HUES64 (cell line): ENCODE measurements around the gene SSR4.

Experiments
- H3K27ac ChIP-seq: 2 replicates; pipeline ENCODE4 v1.7.0; 2013; ENCODE audit warnings: low read depth, low read length, inconsistent platforms
- H3K27me3 ChIP-seq: 2 replicates; pipeline ENCODE4 v1.6.1; 2013; ENCODE audit warnings: mild to moderate bottlenecking, low read length; ENCODE audit not compliant: insufficient read depth
- H3K36me3 ChIP-seq: 2 replicates; pipeline ENCODE4 v1.6.1; 2013; ENCODE audit warnings: mild to moderate bottlenecking, low read length; ENCODE audit not compliant: insufficient read depth
- H3K4me1 ChIP-seq: 2 replicates; pipeline ENCODE4 v1.6.1; 2013; ENCODE audit warnings: mild to moderate bottlenecking, low read length, moderate library complexity; ENCODE audit not compliant: insufficient read depth
- H3K4me3 ChIP-seq: 2 replicates; pipeline ENCODE4 v1.5.1; 2013; ENCODE audit warnings: mild to moderate bottlenecking, low read length, moderate library complexity
- H3K9ac ChIP-seq: 2 replicates; pipeline ENCODE4 v1.6.1; 2013; ENCODE audit warnings: mild to moderate bottlenecking, low read depth, low read length
- H3K9me3 ChIP-seq: 2 replicates; pipeline ENCODE4 v1.6.1; 2013; ENCODE audit warnings: low read depth, low read length; ENCODE audit not compliant: insufficient read depth
- WGBS: fragments of 150-250, 120-280 bp; methylation state at CpG from one replicate; pipeline ENCODE4 v1.1.7; 2013; ENCODE audit warnings: missing lambda C conversion rate; 5-methylcytosine and 5-hydroxymethylcytosine counted together

SSR4 gene

GRCh38 chrX:153770601-153771414, 23.7 kb upstream of the SSR4 start:
- no peak overlapping the region for H3K9ac ChIP-seq
- H3K9me3 ChIP-seq, result no peaks in the 10 kb centered on the region
- no peaks in the 10 kb centered on the region for H3K36me3 ChIP-seq
- no peak overlapping the region for H3K27ac ChIP-seq
- H3K4me3 ChIP-seq, result no peak overlapping the region
- no peaks in the 10 kb centered on the region for H3K27me3 ChIP-seq
- WGBS, result 92% methylated on average over 18 of the region's 18 CpGs
- peaks cover 4% of the 10 kb centered on the region; the same call in 1 of the 2 replicates for H3K4me1 ChIP-seq

GRCh38 chrX:153771415-153772315, 22.8 kb upstream of the SSR4 start:
- Histone ChIP-seq H3K36me3 (no peaks in the 10 kb centered on the region), H3K9me3 (no peaks in the 10 kb centered on the region), H3K4me1 (no peaks in the 10 kb centered on the region), H3K27me3 (no peaks in the 10 kb centered on the region), H3K4me3 (no peak overlapping the region), H3K27ac (no peak overlapping the region), H3K9ac (no peak overlapping the region)
- WGBS, result 90% methylated on average over 37 of the region's 37 CpGs

- Histone ChIP-seq H3K9me3 (no peaks in the 10 kb centered on the region), H3K27ac (no peak overlapping the region), H3K9ac (no peak overlapping the region), H3K36me3 (no peaks in the 10 kb centered on the region), H3K27me3 (no peaks in the 10 kb centered on the region), H3K4me1 (no peaks in the 10 kb centered on the region), H3K4me3 (no peak overlapping the region)
- 88% methylated on average over 20 of the region's 21 CpGs for WGBS
These were observed 21.9 kb upstream of the SSR4 start for GRCh38 chrX:153772316-153773217.

GRCh38 chrX:153773218-153773611, 21.3 kb upstream of the SSR4 start:
- Histone ChIP-seq H3K4me3 (no peak overlapping the region), H3K27ac (no peak overlapping the region), H3K9ac (no peak overlapping the region), H3K36me3 (no peaks in the 10 kb centered on the region), H3K4me1 (no peaks in the 10 kb centered on the region), H3K27me3 (no peaks in the 10 kb centered on the region), H3K9me3 (no peaks in the 10 kb centered on the region)
- 95% methylated on average over 23 of the region's 23 CpGs for WGBS

- WGBS, result 95% methylated on average over 48 of the region's 48 CpGs
- Histone ChIP-seq H3K4me3 (no peak overlapping the region), H3K27ac (no peak overlapping the region), H3K9me3 (no peaks in the 10 kb centered on the region), H3K36me3 (no peaks in the 10 kb centered on the region), H3K9ac (no peak overlapping the region), H3K27me3 (no peaks in the 10 kb centered on the region), H3K4me1 (no peaks in the 10 kb centered on the region)
These were observed 20.5 kb upstream of the SSR4 start for GRCh38 chrX:153773741-153774575.

- Histone ChIP-seq H3K27ac (no peak overlapping the region), H3K4me3 (no peak overlapping the region), H3K27me3 (no peaks in the 10 kb centered on the region), H3K9ac (no peak overlapping the region), H3K4me1 (no peaks in the 10 kb centered on the region), H3K36me3 (no peaks in the 10 kb centered on the region), H3K9me3 (no peaks in the 10 kb centered on the region)
- WGBS, result 95% methylated on average over 34 of the region's 37 CpGs
These were observed 19.7 kb upstream of the SSR4 start for GRCh38 chrX:153774576-153775292.

- H3K4me1 ChIP-seq, result no peaks in the 10 kb centered on the region
- H3K9ac ChIP-seq, result no peak overlapping the region
- no peaks in the 10 kb centered on the region for H3K27me3 ChIP-seq
- H3K4me3 ChIP-seq, result no peak overlapping the region
- no peak overlapping the region for H3K27ac ChIP-seq
- 96% methylated on average over 42 of the region's 42 CpGs for WGBS
- no peaks in the 10 kb centered on the region for H3K9me3 ChIP-seq
- no peaks in the 10 kb centered on the region for H3K36me3 ChIP-seq
These were observed 19.0 kb upstream of the SSR4 start for GRCh38 chrX:153775293-153776119.

GRCh38 chrX:153776120-153776599, 18.3 kb upstream of the SSR4 start:
- Histone ChIP-seq H3K9me3 (no peaks in the 10 kb centered on the region), H3K27me3 (no peaks in the 10 kb centered on the region), H3K4me3 (no peak overlapping the region), H3K27ac (no peak overlapping the region), H3K9ac (no peak overlapping the region), H3K4me1 (no peaks in the 10 kb centered on the region), H3K36me3 (no peaks in the 10 kb centered on the region)
- 99% methylated on average over 6 of the region's 20 CpGs for WGBS

- Histone ChIP-seq H3K9ac (no peak overlapping the region), H3K27ac (no peak overlapping the region), H3K9me3 (no peaks in the 10 kb centered on the region)
These were observed 17.8 kb upstream of the SSR4 start for GRCh38 chrX:153776611-153777045.

More at GRCh38 chrX:153776611-153777045, 17.8 kb upstream of the SSR4 start:
- Histone ChIP-seq H3K4me1 (no peaks in the 10 kb centered on the region), H3K36me3 (no peaks in the 10 kb centered on the region), H3K4me3 (no peak overlapping the region), H3K27me3 (no peaks in the 10 kb centered on the region)
- WGBS, result 89% methylated on average over 10 of the region's 22 CpGs
